PC-9 (cell line): ENCODE measurements around the gene MTCL1.

Experiments used
- CTCF ChIP-seq: fragments of 200-600 bp; sonication (generic); conservative IDR thresholded peaks from 2 replicates; pipeline ENCODE4 v1.6.1; 2017; ENCODE audit warnings: mixed run types, antibody characterized with exemption, mild to moderate bottlenecking, moderate library complexity
- EZH2 ChIP-seq: fragments of 200-600 bp; sonication (generic); IDR thresholded peaks from 2 replicates; pipeline ENCODE4 v1.8.0; 2017; ENCODE audit warnings: antibody characterized with exemption, low read depth

GRCh38 chr18:8806100-8806797 lies 100.9 kb downstream of the MTCL1 start:
- TF ChIP-seq CTCF (no peak), EZH2 (no peak)
